Urinary bladder (tissue), 4 donors: ENCODE data around the gene ACADS. TPM values are rescaled to one million over a fixed set of nuclear protein-coding genes. Genes with fewer than 3 reads are reported as not detected.

Source experiments
- DNase-seq: peaks from one replicate; pipeline ENCODE4 v3.0.0-alpha.2; 2015; ENCODE audit errors: extremely low spot score
- H3K27ac ChIP-seq: one replicate; pipeline ENCODE4 v1.5.1; 2013; ENCODE audit warnings: low read depth, mild to moderate bottlenecking, moderate library complexity
- H3K36me3 ChIP-seq: one replicate; pipeline ENCODE4 v1.6.1; 2013; ENCODE audit warnings: mild to moderate bottlenecking, moderate library complexity; ENCODE audit not compliant: insufficient read depth
- H3K4me1 ChIP-seq: one replicate; pipeline ENCODE4 v1.6.1; 2013; ENCODE audit warnings: mild to moderate bottlenecking, moderate library complexity; ENCODE audit not compliant: insufficient read depth
- H3K4me3 ChIP-seq: one replicate; pipeline ENCODE4 v1.5.1; 2013; ENCODE audit warnings: low read depth, low read length
- WGBS: extraction: QIAGEN DNeasy Blood & Tissue Kit; methylation state at CpG from one replicate; pipeline ENCODE4 v1.1.7; 2013; 5-methylcytosine and 5-hydroxymethylcytosine counted together
- polyA plus RNA-seq: library from polyadenylated mRNA; stranded (reverse); fragments of 200-250 nt; gene quantifications from one replicate; pipeline ENCODE4 v1.2.3, GENCODE V29; 2013
- total RNA-seq: library from RNA; depleted of rRNA; stranded (reverse); fragments of >200 nt; gene quantifications from one replicate; pipeline ENCODE4 v1.2.3, GENCODE V29; 2014
- donor health status: healthy with polysubstance abuse.
- donor health status: healthy.

ACADS gene
- total and polyA plus RNA-seq, 2 donors = 6.7 to 35.6 TPM

DNA sequence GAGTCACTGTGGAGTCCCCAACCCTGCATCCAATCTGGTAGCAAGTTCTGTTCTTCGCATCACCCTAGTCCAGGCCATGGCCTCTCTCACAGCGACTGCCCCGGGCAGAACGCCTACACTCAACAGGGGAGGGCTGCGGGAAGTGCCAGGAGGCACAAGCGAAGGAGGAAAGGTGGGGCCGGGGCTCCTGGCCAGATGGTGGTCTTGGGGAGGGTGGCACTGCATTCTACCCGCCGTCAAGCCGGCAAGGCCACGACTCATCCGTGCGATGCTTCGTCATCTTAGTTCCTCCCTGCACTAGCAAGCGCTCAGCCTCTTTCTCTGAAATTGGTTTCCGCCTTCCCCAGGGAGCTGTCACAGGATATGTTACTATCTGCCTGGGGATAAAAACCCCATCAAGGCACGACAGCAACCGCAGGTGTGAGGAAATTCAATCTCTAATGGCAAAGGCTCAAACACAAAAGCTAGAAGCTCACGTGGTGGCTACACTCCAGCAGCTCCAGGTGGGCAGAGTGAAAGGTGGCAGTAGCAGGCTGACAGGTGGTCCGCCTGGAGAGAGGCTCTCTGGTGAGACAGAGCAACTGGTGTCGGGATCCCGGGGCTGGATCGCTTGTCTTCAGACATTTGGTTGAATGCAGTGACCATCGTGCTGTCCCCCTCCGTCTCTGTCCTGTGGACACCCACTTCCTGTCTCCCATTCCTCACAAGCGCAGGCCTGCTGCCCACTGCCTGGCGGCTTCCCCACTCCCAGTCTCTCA lies 34.1 kb downstream of the ACADS start:
- no peaks in the 10 kb centered on the region for H3K4me1 ChIP-seq
- no peak overlapping the region for H3K27ac ChIP-seq
- peaks cover 7% of the 10 kb centered on the region for H3K36me3 ChIP-seq
- 82% methylated on average over 27 of the region's 27 CpGs for WGBS
- H3K4me3 ChIP-seq = no peak overlapping the region
- DNase-seq = no peak

DNA sequence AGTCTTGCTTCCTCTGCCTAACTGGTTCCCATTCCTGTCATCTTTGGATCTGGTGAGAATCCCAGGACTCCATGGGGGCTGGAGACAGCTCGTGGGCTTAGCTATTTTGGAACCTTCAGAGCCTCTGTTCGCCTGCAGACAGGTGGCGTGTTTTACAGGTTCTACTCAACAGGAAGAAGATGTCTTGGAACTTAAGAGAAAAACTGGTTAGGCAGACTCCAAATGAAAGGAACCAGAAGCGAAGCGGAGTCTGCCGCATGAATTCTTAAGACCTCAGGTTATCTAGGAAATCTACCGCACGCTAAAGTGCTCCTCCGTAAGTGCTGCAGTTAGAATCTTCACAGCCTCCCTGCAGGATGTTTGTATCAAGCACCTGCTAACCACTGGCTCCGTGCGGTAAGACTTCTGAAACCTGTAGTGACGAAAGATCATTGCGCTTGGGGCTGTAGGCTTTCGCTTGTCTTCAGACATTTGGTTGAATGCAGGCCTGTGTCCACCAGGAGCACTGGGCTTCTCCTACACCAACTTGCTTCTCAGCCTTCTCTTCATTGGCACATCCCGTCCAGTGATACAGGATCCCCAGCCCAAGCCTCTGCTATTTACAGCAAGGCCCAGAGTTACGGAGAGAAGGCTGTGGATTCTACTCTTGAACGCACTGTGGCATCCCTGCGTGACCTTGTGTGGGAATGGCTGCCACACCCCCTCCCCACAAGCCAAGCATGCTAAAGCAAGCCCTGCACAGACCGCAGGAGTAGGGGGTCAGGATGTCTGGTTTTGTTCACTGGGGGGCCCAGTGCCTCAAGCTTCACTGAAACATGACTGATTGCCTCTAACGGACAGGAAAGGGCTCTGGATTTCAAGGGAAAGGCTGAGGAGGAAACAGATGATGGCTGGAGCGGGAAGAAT lies 35.0 kb downstream of the ACADS start:
- H3K36me3 ChIP-seq = peaks cover 7% of the 10 kb centered on the region
- WGBS = 91% methylated on average over 21 of the region's 21 CpGs
- no peak overlapping the region for H3K27ac ChIP-seq
- DNase-seq = peak; percentile 40
- no peaks in the 10 kb centered on the region for H3K4me1 ChIP-seq
- H3K4me3 ChIP-seq = no peak overlapping the region

DNA sequence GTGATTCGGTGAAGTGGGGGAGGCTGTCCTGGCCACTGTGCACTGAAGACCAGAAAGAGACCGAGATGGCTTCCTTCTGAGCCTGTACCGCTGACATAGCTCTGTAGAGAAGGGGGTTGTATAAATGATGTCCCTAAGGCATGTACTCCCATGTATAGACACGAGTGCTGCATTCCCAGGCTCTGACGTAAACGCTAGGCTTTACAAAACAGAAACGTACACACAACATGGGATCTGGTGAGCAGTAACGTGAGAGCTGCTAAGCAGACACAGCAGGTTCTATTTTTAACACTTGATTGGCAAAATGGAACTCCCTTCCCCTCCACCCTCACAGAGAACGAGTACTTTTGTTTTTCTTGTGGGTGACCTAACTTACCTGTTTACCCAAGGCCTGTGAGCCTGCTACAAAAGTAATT lies 35.9 kb downstream of the ACADS start:
- Histone ChIP-seq H3K4me3 (no peak overlapping the region), H3K4me1 (no peaks in the 10 kb centered on the region), H3K27ac (no peak overlapping the region), H3K36me3 (peaks cover 7% of the 10 kb centered on the region)
- 27% methylated on average over 9 of the region's 9 CpGs for WGBS
- peak; percentile 72 for DNase-seq

DNA sequence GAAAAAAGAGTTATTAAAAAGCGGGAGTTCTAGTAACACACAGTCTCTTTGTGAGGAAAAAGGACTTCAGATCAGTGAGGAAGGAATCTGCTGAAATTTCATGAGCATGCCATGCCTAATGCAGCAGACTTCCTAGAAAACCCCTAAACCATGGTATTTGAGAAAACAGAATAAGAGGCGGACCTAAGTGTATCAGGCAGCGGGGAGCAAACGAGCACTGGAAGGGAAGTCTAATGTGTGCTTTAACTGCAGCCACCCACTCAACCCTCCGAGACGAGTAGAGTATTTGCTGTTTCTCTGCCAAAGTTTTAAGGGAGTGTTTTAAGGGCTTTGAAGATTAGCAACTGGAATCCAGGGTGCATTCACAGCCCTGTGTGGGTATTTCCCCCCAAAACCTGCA lies 36.5 kb downstream of the ACADS start:
- Histone ChIP-seq H3K36me3 (peaks cover 7% of the 10 kb centered on the region), H3K4me3 (no peak overlapping the region), H3K4me1 (no peaks in the 10 kb centered on the region), H3K27ac (no peak overlapping the region)
- 51% methylated on average over 6 of the region's 6 CpGs for WGBS
- DNase-seq = no peak

DNA sequence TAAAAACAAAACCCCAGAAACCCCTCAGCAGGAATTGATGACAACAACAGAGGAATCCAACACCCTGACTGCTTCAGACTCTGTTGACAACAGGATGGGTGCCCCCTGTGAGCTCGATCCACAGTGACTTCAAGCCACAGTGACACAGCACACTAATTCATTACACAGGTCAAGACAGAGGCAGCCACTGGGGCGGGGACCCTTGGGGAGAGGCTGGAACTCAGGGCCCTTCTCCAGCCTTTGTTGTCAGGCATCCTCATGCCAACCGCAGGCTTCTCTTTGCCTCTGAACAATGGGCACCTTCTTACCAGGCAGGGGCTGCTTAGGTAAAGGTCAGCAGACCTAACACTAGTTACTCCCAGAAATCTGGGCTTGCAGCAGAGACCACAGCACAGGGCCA lies 37.6 kb downstream of the ACADS start:
- H3K27ac ChIP-seq = no peak overlapping the region
- 77% methylated on average over 3 of the region's 3 CpGs for WGBS
- H3K36me3 ChIP-seq = peaks cover 7% of the 10 kb centered on the region
- H3K4me1 ChIP-seq = no peaks in the 10 kb centered on the region
- DNase-seq = no peak
- H3K4me3 ChIP-seq = no peak overlapping the region

DNA sequence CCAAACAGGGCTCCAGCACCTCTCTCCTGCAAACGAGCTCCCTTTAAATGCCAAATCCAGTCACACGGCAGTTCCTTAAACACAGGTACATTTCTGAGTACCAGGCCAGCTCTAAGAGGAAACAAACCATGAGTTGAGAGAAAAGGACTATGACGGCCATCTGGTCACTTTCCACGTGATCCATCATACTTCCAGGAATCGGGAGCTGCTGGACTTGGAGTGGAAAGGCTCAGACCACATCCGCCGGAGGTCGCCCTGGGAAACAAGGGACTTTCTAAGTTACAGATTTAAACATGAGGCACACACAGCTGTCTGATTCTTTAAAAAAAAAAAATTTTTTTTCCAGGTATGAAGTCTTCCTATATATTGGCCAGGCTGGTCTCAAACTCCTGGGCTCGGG lies 39.2 kb downstream of the ACADS start:
- Histone ChIP-seq H3K36me3 (peaks cover 7% of the 10 kb centered on the region), H3K4me1 (no peaks in the 10 kb centered on the region), H3K4me3 (no peak overlapping the region), H3K27ac (no peak overlapping the region)
- 77% methylated on average over 9 of the region's 9 CpGs for whole genome bisulfite sequencing
- no peak for DNase-seq

DNA sequence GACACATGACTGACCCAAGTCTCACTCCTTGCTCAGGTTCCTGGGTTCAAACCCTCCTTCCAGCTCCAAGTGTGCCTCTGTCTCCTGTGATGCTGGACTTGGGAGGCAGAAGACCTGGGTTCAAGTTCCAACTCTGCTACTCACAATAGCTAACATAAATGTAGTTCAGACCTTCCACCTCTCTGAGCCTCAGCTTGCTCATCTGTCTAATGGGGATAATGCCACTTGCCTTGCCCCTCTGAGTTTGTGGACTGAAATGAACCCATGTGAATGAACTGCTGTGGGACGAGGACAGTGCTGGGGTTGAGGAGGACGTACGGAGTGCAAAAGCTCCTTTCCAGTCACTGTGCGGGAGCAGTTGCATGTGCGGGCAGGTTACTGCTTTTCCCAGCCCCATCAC lies 40.9 kb downstream of the ACADS start:
- Histone ChIP-seq H3K4me3 (no peak overlapping the region), H3K27ac (no peak overlapping the region), H3K36me3 (peaks cover 7% of the 10 kb centered on the region), H3K4me1 (no peaks in the 10 kb centered on the region)
- no peak for DNase-seq
- WGBS = 76% methylated on average over 5 of the region's 5 CpGs

DNA sequence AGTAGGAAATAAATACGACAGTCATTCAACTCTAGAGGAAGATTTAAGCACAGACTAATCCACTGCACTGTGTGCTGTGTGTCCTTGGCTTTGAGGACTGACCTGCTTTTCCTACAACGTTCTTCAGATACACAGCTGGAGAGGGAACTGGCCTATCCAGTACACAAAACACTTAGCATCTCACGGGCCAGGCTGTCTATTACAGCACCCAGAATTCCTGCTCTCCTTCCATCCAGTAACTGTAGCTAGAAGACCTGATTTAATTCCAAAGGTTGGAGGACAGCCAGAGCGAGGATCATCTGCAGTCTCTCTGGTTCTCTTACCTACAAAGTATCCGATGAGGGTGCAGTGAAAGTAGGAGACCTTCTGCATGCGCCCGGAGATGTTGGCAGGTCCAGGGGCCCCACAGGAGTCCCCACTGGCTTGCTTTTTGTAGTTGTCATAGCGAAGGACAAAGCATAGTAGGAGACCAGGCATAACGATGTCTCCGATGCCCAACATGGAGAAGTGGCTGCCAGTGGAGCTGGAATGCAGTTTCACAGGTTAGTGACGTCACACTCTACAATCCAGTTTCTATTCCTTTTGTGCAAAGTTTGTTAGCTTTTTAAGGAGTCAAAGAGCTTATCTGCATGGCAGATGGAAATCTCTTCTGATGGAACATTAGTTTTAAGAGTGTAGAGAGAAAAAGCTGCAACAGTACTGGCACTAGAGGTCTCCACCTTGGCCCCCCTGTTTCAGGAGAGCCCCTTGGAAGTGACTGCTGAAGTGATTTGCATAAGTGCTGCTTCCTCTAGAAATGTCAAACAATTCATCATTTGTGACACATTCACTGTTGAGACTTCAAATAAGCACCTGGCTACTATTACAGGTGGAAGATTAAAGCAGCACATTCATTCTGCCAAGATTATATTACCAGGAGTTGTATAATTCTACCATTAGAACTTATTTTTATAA lies 41.7 kb downstream of the ACADS start:
- Histone ChIP-seq H3K4me3 (no peak overlapping the region), H3K27ac (no peak overlapping the region), H3K36me3 (peaks cover 7% of the 10 kb centered on the region), H3K4me1 (no peaks in the 10 kb centered on the region)
- 87% methylated on average over 11 of the region's 11 CpGs for WGBS
- no peak for DNase-seq

DNA sequence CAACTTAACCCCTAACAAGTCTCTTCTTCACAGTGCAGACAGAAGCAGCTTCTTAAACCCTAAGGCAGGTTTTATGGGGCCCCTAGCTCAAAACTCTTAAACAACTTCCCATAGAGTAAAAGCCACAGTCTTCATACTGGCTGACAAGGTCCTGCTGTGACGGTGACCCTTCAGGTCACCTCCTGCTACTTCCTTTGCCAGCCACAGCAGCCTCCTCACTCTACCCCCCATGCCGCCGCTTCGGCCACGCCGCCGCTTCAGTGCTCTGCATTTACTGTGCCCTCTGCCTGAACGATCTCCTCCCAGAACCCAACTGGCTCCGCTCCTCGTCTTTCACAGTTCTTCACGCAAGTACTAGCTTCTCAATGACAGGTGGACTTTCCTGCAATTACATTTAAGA lies 45.5 kb downstream of the ACADS start:
- Histone ChIP-seq H3K4me3 (no peak overlapping the region), H3K4me1 (no peaks in the 10 kb centered on the region), H3K27ac (no peak overlapping the region), H3K36me3 (no peaks in the 10 kb centered on the region)
- DNase-seq = no peak
- WGBS = 87% methylated on average over 11 of the region's 11 CpGs

DNA sequence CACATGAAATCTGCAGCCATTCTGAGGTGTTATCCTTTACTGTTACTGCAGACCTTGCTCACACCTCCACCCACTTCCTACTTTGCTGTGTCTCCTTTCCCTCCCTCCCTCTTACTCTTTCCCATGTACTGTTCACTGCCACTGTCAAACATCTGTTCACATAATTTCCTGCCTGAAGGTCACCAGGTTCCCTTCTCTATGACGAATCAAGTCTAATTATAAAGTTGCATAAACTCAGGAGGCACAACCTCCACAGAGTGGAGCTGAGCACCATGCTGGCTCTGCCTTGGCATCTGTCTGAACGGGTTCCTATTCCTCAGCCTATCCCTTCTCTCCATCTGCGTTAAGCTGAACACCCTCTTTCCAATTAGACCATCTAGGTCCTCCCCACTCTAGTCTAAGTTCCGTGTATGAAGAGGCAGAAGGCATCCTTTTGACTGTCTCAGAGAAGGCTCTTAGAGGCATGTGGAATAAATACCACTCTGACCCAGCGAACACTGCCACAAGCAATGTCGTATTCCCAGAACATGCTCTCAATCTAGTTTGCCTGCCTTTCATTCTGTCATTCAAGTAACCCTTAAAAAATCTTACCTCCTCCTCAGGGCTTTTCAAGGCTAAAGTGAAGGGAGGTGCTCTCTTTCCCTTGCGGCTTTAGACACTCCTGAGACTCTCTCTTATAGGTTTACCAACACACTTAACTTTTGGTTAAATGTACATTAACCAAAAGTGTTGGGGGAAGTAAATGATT lies 48.7 kb downstream of the ACADS start:
- H3K4me3 ChIP-seq = no peak overlapping the region
- no peaks in the 10 kb centered on the region for H3K36me3 ChIP-seq
- DNase-seq = no peak
- no peak overlapping the region for H3K27ac ChIP-seq
- 86% methylated on average over 7 of the region's 7 CpGs for WGBS
- no peaks in the 10 kb centered on the region for H3K4me1 ChIP-seq

DNA sequence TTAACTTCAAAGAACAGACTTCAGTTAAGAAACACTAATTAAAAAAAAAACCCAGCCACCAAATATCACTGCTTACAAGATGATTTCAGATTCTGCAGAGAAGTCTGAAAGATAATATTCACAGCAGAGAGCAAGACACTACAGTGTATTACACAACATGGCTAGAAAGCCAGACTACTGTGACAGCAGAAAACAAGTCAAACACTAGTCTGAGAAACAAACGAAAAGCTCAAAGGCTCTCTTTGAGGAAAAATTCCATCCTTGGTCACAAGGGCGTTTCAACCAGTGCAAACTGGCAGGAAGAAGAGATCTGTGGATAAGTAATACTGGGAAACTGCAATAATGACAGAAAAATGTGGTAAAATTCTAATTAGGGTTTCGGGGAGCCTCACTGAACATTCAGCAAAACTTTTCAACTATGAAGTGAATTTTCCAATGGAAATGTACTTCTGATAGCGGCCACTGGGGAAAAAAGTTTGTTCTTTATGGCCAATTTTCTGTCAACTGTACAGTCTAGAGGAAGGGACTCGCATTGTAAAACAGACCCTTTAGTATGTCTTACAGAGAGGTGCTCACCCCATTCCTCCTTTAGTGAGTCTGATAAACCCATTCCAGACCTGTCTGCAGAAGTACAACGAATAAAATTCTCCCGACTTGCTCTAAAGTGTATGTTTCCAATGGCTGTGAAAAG lies 50.4 kb downstream of the ACADS start:
- no peaks in the 10 kb centered on the region for H3K4me1 ChIP-seq
- no peak for DNase-seq
- no peaks in the 10 kb centered on the region for H3K36me3 ChIP-seq
- H3K27ac ChIP-seq = no peak overlapping the region
- WGBS = 88% methylated on average over 7 of the region's 7 CpGs
- H3K4me3 ChIP-seq = no peak overlapping the region

DNA sequence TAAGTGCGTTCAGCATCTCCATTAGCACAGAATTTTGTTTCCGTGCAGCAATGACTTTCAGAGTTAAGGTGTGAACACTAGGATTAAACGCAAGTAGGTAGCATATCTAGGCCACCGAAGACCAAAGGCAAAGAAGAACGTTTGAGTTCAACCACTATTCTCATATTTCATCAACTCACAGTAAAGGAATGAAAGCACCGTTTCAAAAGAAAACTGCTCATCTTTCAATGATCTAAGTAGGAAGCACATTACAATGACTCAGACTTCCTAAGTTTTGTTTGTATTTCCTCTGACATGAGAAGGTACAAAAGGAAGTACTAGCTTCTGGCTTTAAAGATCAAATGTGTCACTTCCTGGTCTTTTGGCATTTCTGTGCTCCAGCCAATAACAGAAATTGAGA lies 57.6 kb downstream of the ACADS start:
- Histone ChIP-seq H3K4me1 (no peaks in the 10 kb centered on the region), H3K36me3 (no peaks in the 10 kb centered on the region), H3K4me3 (no peak overlapping the region), H3K27ac (no peak overlapping the region)
- no peak for DNase-seq
- 75% methylated on average over 6 of the region's 6 CpGs for WGBS
